ENCODE measurements around the gene KMO. TPM values are rescaled to one million over a fixed set of nuclear protein-coding genes. Genes with fewer than 3 reads are reported as not detected.

The KMO gene
- total RNA-seq, 1 donor from 2014 or later: not detected

DNA sequence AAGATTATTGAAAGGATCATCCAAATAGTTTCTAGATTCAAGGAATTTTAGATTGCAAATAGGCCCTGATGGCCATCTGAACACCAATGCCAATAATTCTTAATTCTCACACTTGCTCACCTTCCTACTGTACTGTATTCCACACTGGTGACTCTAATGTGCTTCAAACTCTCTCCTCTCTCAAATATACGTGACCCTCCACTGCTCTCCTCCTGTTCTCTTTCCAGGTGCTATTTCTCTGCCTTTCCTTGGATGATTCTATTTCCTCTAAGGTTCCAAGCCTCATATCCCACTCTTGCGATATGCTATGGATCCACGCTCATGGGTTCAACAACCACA, 28.6 kb downstream of the KMO start:
- no peaks in the 10 kb centered on the region for H3K36me3 Mint-ChIP-seq (ENCODE audit: low read depth)
- no peaks in the 10 kb centered on the region for H3K27me3 Mint-ChIP-seq (ENCODE audit: low read depth)
- DNase-seq (ENCODE audit: low read depth, low spot score): no peak
- no peak overlapping the region for H3K27ac Mint-ChIP-seq (ENCODE audit: unreplicated experiment)
- no peak overlapping the region for H3K4me3 Mint-ChIP-seq
- no peaks in the 10 kb centered on the region for H3K4me1 Mint-ChIP-seq
- H3K9me3 Mint-ChIP-seq: no peaks in the 10 kb centered on the region
- TF ChIP-seq, protein P1, sequence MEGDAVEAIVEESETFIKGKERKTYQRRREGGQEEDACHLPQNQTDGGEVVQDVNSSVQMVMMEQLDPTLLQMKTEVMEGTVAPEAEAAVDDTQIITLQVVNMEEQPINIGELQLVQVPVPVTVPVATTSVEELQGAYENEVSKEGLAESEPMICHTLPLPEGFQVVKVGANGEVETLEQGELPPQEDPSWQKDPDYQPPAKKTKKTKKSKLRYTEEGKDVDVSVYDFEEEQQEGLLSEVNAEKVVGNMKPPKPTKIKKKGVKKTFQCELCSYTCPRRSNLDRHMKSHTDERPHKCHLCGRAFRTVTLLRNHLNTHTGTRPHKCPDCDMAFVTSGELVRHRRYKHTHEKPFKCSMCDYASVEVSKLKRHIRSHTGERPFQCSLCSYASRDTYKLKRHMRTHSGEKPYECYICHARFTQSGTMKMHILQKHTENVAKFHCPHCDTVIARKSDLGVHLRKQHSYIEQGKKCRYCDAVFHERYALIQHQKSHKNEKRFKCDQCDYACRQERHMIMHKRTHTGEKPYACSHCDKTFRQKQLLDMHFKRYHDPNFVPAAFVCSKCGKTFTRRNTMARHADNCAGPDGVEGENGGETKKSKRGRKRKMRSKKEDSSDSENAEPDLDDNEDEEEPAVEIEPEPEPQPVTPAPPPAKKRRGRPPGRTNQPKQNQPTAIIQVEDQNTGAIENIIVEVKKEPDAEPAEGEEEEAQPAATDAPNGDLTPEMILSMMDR (conservative IDR thresholded peaks at IDR 0.05): no peak

DNA sequence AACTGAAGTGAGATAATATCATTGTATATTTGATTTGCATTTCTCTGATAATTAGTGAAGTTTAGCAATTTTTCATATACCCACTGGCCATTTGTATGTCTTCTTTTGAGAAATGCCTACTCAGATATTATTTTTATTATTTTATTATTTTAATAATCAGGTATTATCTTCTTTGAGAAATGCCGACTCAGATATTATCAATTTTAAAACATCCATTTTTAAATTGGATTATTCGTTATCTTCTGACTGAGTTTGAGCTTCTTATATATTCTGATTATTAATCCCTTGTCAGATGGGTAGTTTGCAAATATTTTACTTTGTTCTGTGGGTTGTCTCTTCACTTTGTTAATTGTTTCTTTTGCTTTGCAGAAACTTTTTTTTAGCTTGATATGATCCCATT, 37.7 kb downstream of the KMO start:
- H3K36me3 Mint-ChIP-seq (ENCODE audit: low read depth): no peaks in the 10 kb centered on the region
- peaks cover 7% of the 10 kb centered on the region for H3K9me3 Mint-ChIP-seq
- H3K27ac Mint-ChIP-seq (ENCODE audit: unreplicated experiment): no peak overlapping the region
- TF ChIP-seq, protein P1 (conservative IDR thresholded peaks at IDR 0.05): no peak
- H3K4me3 Mint-ChIP-seq: no peak overlapping the region
- no peak for DNase-seq (ENCODE audit: low read depth, low spot score)
- peaks cover 6% of the 10 kb centered on the region for H3K27me3 Mint-ChIP-seq (ENCODE audit: low read depth)
- H3K4me1 Mint-ChIP-seq: no peaks in the 10 kb centered on the region

DNA sequence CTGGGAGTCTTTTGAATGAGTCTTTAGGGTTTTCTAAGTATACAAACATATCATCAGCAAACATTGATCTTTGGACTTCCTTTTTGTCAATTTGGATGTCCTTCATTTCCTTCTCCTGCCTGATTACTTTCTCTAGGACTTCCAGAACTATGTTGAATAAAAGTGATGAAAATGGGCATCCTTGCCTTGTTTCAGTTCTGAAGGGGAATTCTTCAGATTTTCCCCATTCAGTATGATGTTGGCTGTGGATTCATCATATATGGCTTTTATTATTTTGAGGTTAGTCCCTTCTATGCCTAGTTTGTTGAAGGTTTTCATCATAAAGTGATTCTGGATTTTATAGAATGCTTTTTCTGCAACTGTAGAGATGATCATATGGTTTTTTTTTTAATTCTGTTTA, 42.0 kb downstream of the KMO start:
- no peaks in the 10 kb centered on the region for H3K4me1 Mint-ChIP-seq
- TF ChIP-seq, protein P1 (conservative IDR thresholded peaks at IDR 0.05): no peak
- no peak overlapping the region for H3K27ac Mint-ChIP-seq (ENCODE audit: unreplicated experiment)
- peaks cover 8% of the 10 kb centered on the region for H3K27me3 Mint-ChIP-seq (ENCODE audit: low read depth)
- no peak overlapping the region for H3K4me3 Mint-ChIP-seq
- peaks cover 3% of the 10 kb centered on the region for H3K36me3 Mint-ChIP-seq (ENCODE audit: low read depth)
- H3K9me3 Mint-ChIP-seq: peaks cover 18% of the 10 kb centered on the region
- DNase-seq (ENCODE audit: low read depth, low spot score): no peak

DNA sequence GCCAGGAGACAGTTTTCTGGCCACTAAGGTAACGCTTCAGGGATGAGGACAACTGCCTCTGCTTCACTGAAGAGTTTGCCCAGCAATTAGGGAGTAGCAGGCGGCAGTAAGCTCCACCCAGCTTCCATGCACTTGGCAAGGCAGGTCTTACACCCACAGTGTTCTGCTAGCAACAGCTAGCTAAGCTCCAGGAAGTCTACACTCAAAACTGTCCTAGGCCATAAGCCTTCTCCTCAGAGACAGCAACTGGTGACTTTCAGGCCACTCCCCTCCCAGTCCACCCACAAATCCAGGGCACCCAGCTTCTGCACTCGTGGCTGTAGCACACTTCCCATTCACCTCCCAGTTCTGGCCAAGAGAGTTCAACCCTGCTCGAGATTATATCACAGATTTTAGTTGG, 47.3 kb downstream of the KMO start:
- Mint-ChIP-seq H3K27ac (ENCODE audit: unreplicated experiment) (no peak overlapping the region), H3K27me3 (ENCODE audit: low read depth) (peaks cover 2% of the 10 kb centered on the region), H3K36me3 (ENCODE audit: low read depth) (peaks cover 12% of the 10 kb centered on the region), H3K4me1 (no peaks in the 10 kb centered on the region), H3K4me3 (no peak overlapping the region), H3K9me3 (peaks cover 11% of the 10 kb centered on the region)
- DNase-seq (ENCODE audit: low read depth, low spot score): no peak
- TF ChIP-seq, protein P1 (conservative IDR thresholded peaks at IDR 0.05): no peak

DNA sequence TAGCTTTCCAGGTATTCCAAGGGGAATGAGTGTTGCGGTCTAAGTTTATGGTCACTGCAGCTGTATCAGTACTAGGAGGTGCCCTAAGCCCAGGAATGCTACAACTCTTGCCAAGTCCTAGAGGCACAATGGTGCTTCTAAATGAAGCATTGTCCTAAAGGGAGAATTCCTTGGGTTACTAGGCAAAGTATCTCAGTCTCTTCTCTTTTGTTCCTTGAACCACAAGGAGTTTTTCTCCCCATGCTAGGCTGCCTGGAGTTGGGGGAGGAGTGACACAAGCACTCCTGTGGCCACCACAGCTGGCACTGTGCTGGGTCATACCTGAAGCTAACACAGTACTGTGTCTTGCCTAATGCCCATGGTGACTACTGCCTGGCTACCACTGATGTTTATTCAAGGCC, 50.7 kb downstream of the KMO start:
- no peak overlapping the region for H3K4me3 Mint-ChIP-seq
- peaks cover 3% of the 10 kb centered on the region for H3K9me3 Mint-ChIP-seq
- no peaks in the 10 kb centered on the region for H3K4me1 Mint-ChIP-seq
- H3K36me3 Mint-ChIP-seq (ENCODE audit: low read depth): peaks cover 12% of the 10 kb centered on the region
- no peaks in the 10 kb centered on the region for H3K27me3 Mint-ChIP-seq (ENCODE audit: low read depth)
- H3K27ac Mint-ChIP-seq (ENCODE audit: unreplicated experiment): no peak overlapping the region
- TF ChIP-seq, protein P1 (conservative IDR thresholded peaks at IDR 0.05): no peak
- no peak for DNase-seq (ENCODE audit: low read depth, low spot score)

Measured in neural crest cell (in vitro differentiated cells).